ENCODE measurements around the gene CSNK1D. TPM values are rescaled to one million over a fixed set of nuclear protein-coding genes. Genes with fewer than 3 reads are reported as not detected.
A peak's percentile ranks its signal among the peaks of the same experiment; 100 is the strongest.

The CSNK1D gene
- total and polyA plus RNA-seq, 3 donors from 2014 or later, result 137 to 179 (median 178) TPM

- no peak for TF ChIP-seq POLR2A (IDR thresholded peaks at IDR 0.05)
- intact Hi-C loops (cut with DNase I; ENCODE audit: low total_unique reads), result no loop called here
- Histone ChIP-seq H3K36me3 (ENCODE audit: low read depth, missing control alignments) (no peaks in the 10 kb centered on the region), H3K27ac (peak overlapping the region; percentile 65 to 86), H3K4me3 (no peak overlapping the region), H3K9me3 (no peaks in the 10 kb centered on the region), H3K27me3 (no peaks in the 10 kb centered on the region), H3K4me1 (peaks cover 87% of the 10 kb centered on the region)
- no peak for DNase-seq
- 77 to 81% methylated on average over 23 to 32 of the region's 34 CpGs for WGBS, 2 donors
Measured at GRCh38 chr17:82237746-82238471, 35.6 kb downstream of the CSNK1D start.

GRCh38 chr17:82237083-82237745 is 36.3 kb downstream of the CSNK1D start:
- Histone ChIP-seq H3K27ac (peak overlapping the region in 1 of 2 donors; percentile 23), H3K36me3 (ENCODE audit: low read depth, missing control alignments) (no peaks in the 10 kb centered on the region), H3K4me1 (peaks cover 87% of the 10 kb centered on the region), H3K4me3 (no peak overlapping the region), H3K27me3 (no peaks in the 10 kb centered on the region), H3K9me3 (no peaks in the 10 kb centered on the region)
- no peak for TF ChIP-seq POLR2A (IDR thresholded peaks at IDR 0.05)
- TF ChIP-seq, protein P1, sequence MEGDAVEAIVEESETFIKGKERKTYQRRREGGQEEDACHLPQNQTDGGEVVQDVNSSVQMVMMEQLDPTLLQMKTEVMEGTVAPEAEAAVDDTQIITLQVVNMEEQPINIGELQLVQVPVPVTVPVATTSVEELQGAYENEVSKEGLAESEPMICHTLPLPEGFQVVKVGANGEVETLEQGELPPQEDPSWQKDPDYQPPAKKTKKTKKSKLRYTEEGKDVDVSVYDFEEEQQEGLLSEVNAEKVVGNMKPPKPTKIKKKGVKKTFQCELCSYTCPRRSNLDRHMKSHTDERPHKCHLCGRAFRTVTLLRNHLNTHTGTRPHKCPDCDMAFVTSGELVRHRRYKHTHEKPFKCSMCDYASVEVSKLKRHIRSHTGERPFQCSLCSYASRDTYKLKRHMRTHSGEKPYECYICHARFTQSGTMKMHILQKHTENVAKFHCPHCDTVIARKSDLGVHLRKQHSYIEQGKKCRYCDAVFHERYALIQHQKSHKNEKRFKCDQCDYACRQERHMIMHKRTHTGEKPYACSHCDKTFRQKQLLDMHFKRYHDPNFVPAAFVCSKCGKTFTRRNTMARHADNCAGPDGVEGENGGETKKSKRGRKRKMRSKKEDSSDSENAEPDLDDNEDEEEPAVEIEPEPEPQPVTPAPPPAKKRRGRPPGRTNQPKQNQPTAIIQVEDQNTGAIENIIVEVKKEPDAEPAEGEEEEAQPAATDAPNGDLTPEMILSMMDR (IDR thresholded peaks at IDR 0.05), result no peak
- DNase-seq, result no peak
- WGBS, 2 donors, result 96% methylated on average over 50 to 52 of the region's 59 CpGs
- intact Hi-C loops (cut with DNase I; ENCODE audit: low total_unique reads), result no loop called here

GRCh38 chr17:82236142-82236971 is 37.1 kb downstream of the CSNK1D start:
- Histone ChIP-seq H3K27ac (peak overlapping the region; percentile 7 to 43), H3K4me1 (peaks cover 87% of the 10 kb centered on the region), H3K9me3 (no peaks in the 10 kb centered on the region), H3K36me3 (ENCODE audit: low read depth, missing control alignments) (no peaks in the 10 kb centered on the region), H3K4me3 (no peak overlapping the region), H3K27me3 (no peaks in the 10 kb centered on the region)
- intact Hi-C loops (cut with DNase I; ENCODE audit: low total_unique reads), result no loop called here
- peak; percentile 70 for DNase-seq
- TF ChIP-seq, protein P1 (IDR thresholded peaks at IDR 0.05), result peak; percentile 76 to 83 (median 80)
- TF ChIP-seq POLR2A (IDR thresholded peaks at IDR 0.05), result no peak
- WGBS, 2 donors, result 53 to 80% methylated on average over 7 to 44 of the region's 44 CpGs

DNA sequence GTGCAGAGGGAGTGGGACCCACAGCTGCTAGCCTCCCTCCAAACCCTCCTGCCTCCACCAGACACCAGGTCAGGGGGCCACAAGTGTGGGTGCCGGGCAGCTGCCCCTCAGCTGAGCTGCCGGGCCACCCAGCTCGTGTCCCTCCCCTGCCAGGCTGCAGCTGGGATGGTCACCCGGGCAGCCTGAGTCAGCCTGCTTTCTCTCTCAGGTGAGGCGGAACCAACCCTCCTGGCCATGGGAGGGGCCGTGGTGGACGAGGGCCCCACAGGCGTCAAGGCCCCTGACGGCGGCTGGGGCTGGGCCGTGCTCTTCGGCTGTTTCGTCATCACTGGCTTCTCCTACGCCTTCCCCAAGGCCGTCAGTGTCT is 37.7 kb downstream of the CSNK1D start:
- H3K4me3 ChIP-seq, result no peak overlapping the region
- intact Hi-C loops (cut with DNase I; ENCODE audit: low total_unique reads), result no loop called here
- whole genome bisulfite sequencing, 2 donors, result 34 to 63% methylated on average over 8 to 15 of the region's 15 CpGs
- peaks cover 82% of the 10 kb centered on the region for H3K4me1 ChIP-seq
- peak overlapping the region; percentile 7 to 43 for H3K27ac ChIP-seq
- no peaks in the 10 kb centered on the region for H3K36me3 ChIP-seq (ENCODE audit: low read depth, missing control alignments)
- no peaks in the 10 kb centered on the region for H3K27me3 ChIP-seq
- peak; percentile 74 for DNase-seq
- no peak for TF ChIP-seq POLR2A (IDR thresholded peaks at IDR 0.05)
- TF ChIP-seq, protein P1 (IDR thresholded peaks at IDR 0.05), result no peak
- H3K9me3 ChIP-seq, result no peaks in the 10 kb centered on the region

Data from testis (tissue), 3 donors.